ENCODE data around the gene FLOT1. TPM values are rescaled to one million over a fixed set of nuclear protein-coding genes. Genes with fewer than 3 reads are reported as not detected.
A peak's percentile ranks its signal among the peaks of the same experiment; 100 is the strongest.

Gene FLOT1, protein sequence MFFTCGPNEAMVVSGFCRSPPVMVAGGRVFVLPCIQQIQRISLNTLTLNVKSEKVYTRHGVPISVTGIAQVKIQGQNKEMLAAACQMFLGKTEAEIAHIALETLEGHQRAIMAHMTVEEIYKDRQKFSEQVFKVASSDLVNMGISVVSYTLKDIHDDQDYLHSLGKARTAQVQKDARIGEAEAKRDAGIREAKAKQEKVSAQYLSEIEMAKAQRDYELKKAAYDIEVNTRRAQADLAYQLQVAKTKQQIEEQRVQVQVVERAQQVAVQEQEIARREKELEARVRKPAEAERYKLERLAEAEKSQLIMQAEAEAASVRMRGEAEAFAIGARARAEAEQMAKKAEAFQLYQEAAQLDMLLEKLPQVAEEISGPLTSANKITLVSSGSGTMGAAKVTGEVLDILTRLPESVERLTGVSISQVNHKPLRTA
- total RNA-seq (2011; cell fraction: chromatin; rRNA removed; ENCODE audit: low replicate concordance), result 164 and 277 TPM in 2 replicates
- 152 and 165 TPM in 2 replicates for total RNA-seq (2011; cell fraction: nucleolus; rRNA removed)
- total RNA-seq (2011; cell fraction: nucleoplasm; rRNA removed), result 155 and 194 TPM in 2 replicates
- total RNA-seq (2014; rRNA removed) (118 and 131 TPM in 2 replicates), total RNA-seq (2014; rRNA removed; fragmentation: Illumina TruSeq; extraction: Trizol) (84.7 and 84.8 TPM in 2 replicates), total RNA-seq (2015; rRNA removed; fragmentation: Illumina TruSeq; extraction: Trizol) (101 and 102 TPM in 2 replicates), total RNA-seq (2021) (124 and 127 TPM in 2 replicates), polyA plus RNA-seq (2011; rRNA removed) (131 and 154 TPM in 2 replicates), polyA plus RNA-seq (2014; fragmentation: Illumina TruSeq; extraction: Trizol) (138 and 144 TPM in 2 replicates), polyA plus RNA-seq (2014; fragmentation: Nextera tagmentation; extraction: Ambion mirVana) (10 to 100 TPM; 11.7 to 12.0 TPM), polyA plus RNA-seq (2014; rRNA removed) (149 and 174 TPM in 2 replicates), polyA minus RNA-seq (2011; rRNA and poly(A)+ RNA removed) (122 and 132 TPM in 2 replicates), Bru-seq, nascent RNA (percentile 84 among the genes with signal in this experiment), BruChase-seq, experiment 1, labeled RNA remaining after a 2-hour chase (percentile 82 among the genes with signal in this experiment), BruChase-seq, experiment 2, labeled RNA remaining after a 6-hour chase (percentile 82 among the genes with signal in this experiment)
- polyA plus RNA-seq (2011; cell fraction: cytosol; rRNA removed), result 144 and 149 TPM in 2 replicates
- polyA plus RNA-seq (2011; cell fraction: nucleus; rRNA removed), result 209 and 233 TPM in 2 replicates
- 135 and 272 TPM in 2 replicates for polyA plus RNA-seq (2012)
- 72.2 and 76.2 TPM in 2 replicates for polyA minus RNA-seq (2011; cell fraction: cytosol; rRNA and poly(A)+ RNA removed)
- polyA minus RNA-seq (2011; cell fraction: nucleus; rRNA and poly(A)+ RNA removed), result 38.5 and 58.5 TPM in 2 replicates
- long read RNA-seq, experiment 1, transcript FLOT1-201 (13 exons, 1,912 nt), result major isoform, 406 of 734 reads
- long read RNA-seq, experiment 1, partial matches to known transcripts, result 223 of 734 reads
- long read RNA-seq, experiment 1, other reads (novel, unspliced or antisense), result 105 of 734 reads
- long read RNA-seq, experiment 2, transcript FLOT1-201 (13 exons, 1,912 nt), result major isoform, 48 of 160 reads
- long read RNA-seq, experiment 2, partial matches to known transcripts, result 82 of 160 reads
- long read RNA-seq, experiment 2, other reads (novel, unspliced or antisense), result 29 of 160 reads
- long read RNA-seq, experiment 3, transcript FLOT1-201 (13 exons, 1,912 nt), result major isoform, 154 of 197 reads
- long read RNA-seq, experiment 3, partial matches to known transcripts, result 10 of 197 reads
- long read RNA-seq, experiment 3, other reads (novel, unspliced or antisense), result 33 of 197 reads

DNA sequence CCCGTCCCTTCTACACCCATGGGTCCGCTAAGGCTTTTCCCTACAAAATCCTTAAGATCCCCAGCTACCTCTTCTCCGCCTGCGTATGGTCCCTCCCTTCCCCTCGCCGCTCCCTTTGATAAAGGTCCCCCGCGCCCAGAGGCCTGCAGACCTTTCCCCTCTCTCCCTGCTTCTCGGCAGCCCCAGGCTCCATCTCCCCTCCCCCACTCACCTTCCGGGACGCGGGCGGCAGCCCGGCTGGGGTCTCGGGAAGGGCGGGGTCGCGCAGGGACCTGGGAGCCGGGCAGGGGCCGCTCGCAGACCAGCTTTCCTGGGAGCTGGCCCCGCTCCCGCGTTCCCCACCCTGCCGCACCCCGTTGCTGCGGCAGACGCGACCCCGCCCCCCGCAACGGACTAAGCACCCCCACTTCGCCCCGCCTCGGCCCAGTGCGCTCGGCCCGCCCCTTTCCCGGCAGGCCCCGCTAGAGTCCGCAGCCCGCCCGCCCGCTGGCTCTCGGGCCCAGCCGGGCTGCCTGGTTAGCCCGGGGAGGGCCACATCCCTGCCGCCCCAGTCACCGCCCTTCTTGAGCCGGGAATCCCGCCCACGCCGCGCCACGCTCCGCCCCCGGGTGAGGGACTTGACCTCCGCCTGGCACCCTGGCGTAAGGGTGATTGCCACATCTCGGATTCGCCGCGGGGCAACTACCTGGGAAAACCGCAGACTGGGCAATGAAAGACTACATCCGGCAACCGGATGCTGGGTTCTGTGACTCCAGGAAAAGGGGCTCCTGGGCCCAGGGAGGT lies at the start of gene FLOT1:
FLOT1 (minus strand) TSS at position 372 of the 783 bp plus-strand sequence. CDS start 498 bp downstream, outside the sequence.
- in situ Hi-C loops (cut with MboI), result loop anchor here (5.0 kb wide), 2 partner anchors 135 to 335 kb away; no protein-coding TSS in a partner anchor
- H4K20me1 ChIP-seq (replicated peaks; ENCODE audit: control insufficient read depth, insufficient read depth, low read length), result peaks cover 4% of the 10 kb centered on the region; the same call in 1 of the 2 replicates
- peak; percentile 82 for FAIRE-seq
- H3K27me3 ChIP-seq (ENCODE audit: control insufficient read depth in 2 of 2, insufficient read depth in 2 of 2, low read length in 2 of 2), result no peaks in the 10 kb centered on the region
- ATAC-seq, result peak; percentile 92
- H3K27ac ChIP-seq (ENCODE audit: extremely low read depth, low read depth, low read length), result peak within 1 kb of the TSS; percentile 87
- H3K79me2 ChIP-seq (ENCODE audit: control insufficient read depth, insufficient read depth, low read length), result peaks cover 61% of the 10 kb centered on the region
- intact Hi-C loops (cut with micrococcal nuclease), result loop anchor here (1.0 to 5.0 kb wide), 5 partner anchors 22 to 340 kb away; partner anchors contain the start of gene TUBB
- POLR2A ChIA-PET, result interaction anchor here (0.6 to 2.1 kb wide), 14 partner anchors 10 to 341 kb away, joined by 3 to 10 read pairs (median 4); partner anchors contain the start of gene DDR1
- no peaks in the 10 kb centered on the region for H3K9me3 ChIP-seq (replicated peaks; ENCODE audit: control insufficient read depth, insufficient read depth, low read depth, low read length)
- peak within 1 kb of the TSS; percentile 91 for H3K4me3 ChIP-seq
- DNase-seq (ENCODE audit: extremely low read depth in 1 of 4, low spot score in 3 of 4), result peak; percentile 97 to 98 (median 97)
- WGBS (ENCODE audit: insufficient coverage, low coverage, missing lambda C conversion rate), result under 1% methylated on average over 45 of the region's 66 CpGs
- CTCF ChIA-PET (ENCODE audit: low intra/inter-chr PET ratio), result interaction anchor here (3.7 kb wide), 1 partner anchor 86 kb away, joined by 14 read pairs; no protein-coding TSS in a partner anchor
- peak within 1 kb of the TSS; percentile 95 for H2AFZ ChIP-seq (ENCODE audit: low read depth, low read length)
- peak within 1 kb of the TSS; percentile 92 for H3K4me2 ChIP-seq (ENCODE audit: insufficient read depth, low read length)
- peaks cover 38 to 47% of the 10 kb centered on the region in 2 experiments for H3K4me1 ChIP-seq (replicated peaks in 1 of 2; ENCODE audit: control insufficient read depth in 2 of 2, insufficient read depth in 2 of 2, low read length in 2 of 2)
- peaks cover 39% of the 10 kb centered on the region for H3K36me3 ChIP-seq (ENCODE audit: control insufficient read depth, insufficient read depth, low read length)
- BruUV-seq (replicated peaks), result no TSS peak
- peaks cover 5% of the 10 kb centered on the region for H3K9me1 ChIP-seq (ENCODE audit: control insufficient read depth, insufficient read depth, low read length)
- peak within 1 kb of the TSS; percentile 92 to 99 for H3K9ac ChIP-seq (ENCODE audit: insufficient read depth in 1 of 2, low read depth in 2 of 2, low read length in 2 of 2)
- TF ChIP-seq NR2C1 (IDR thresholded peaks at IDR 0.05) (no peak), NR2C1 (tag; IDR thresholded peaks at IDR 0.05) (peak; percentile 60; the same call in 1 of the 2 replicates), ETV1 (tag; conservative IDR thresholded peaks at IDR 0.05; ENCODE audit: low read depth) (peak; percentile 87), ZNF436 (CRISPR knock-in tag; IDR thresholded peaks at IDR 0.05) (no peak), HNRNPUL1 (IDR thresholded peaks at IDR 0.05; ENCODE audit: low read length) (no peak), NFE2L1 (tag; IDR thresholded peaks at IDR 0.05; ENCODE audit: borderline replicate concordance, low read depth) (no peak), MIER1 (IDR thresholded peaks at IDR 0.05; ENCODE audit: low read depth) (no peak), STAT5B (CRISPR knock-in tag; IDR thresholded peaks at IDR 0.05) (no peak), PHF21A (IDR thresholded peaks at IDR 0.05; ENCODE audit: borderline replicate concordance, low read depth) (peak; percentile 41; the same call in 1 of the 2 replicates)
- TF ChIP-seq, protein P1, sequence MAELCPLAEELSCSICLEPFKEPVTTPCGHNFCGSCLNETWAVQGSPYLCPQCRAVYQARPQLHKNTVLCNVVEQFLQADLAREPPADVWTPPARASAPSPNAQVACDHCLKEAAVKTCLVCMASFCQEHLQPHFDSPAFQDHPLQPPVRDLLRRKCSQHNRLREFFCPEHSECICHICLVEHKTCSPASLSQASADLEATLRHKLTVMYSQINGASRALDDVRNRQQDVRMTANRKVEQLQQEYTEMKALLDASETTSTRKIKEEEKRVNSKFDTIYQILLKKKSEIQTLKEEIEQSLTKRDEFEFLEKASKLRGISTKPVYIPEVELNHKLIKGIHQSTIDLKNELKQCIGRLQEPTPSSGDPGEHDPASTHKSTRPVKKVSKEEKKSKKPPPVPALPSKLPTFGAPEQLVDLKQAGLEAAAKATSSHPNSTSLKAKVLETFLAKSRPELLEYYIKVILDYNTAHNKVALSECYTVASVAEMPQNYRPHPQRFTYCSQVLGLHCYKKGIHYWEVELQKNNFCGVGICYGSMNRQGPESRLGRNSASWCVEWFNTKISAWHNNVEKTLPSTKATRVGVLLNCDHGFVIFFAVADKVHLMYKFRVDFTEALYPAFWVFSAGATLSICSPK (IDR thresholded peaks at IDR 0.05; ENCODE audit: borderline replicate concordance), result no peak
- TF ChIP-seq, protein P2, sequence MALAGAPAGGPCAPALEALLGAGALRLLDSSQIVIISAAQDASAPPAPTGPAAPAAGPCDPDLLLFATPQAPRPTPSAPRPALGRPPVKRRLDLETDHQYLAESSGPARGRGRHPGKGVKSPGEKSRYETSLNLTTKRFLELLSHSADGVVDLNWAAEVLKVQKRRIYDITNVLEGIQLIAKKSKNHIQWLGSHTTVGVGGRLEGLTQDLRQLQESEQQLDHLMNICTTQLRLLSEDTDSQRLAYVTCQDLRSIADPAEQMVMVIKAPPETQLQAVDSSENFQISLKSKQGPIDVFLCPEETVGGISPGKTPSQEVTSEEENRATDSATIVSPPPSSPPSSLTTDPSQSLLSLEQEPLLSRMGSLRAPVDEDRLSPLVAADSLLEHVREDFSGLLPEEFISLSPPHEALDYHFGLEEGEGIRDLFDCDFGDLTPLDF (CRISPR knock-in tag; IDR thresholded peaks at IDR 0.05), result peak; percentile 89; the same call in 1 of the 2 replicates
